SK-N-MC (cell line): ENCODE measurements around the gene IMPA2.

Experiments used
- EZH2 ChIP-seq: fragments of 200-600 bp; sonication (generic); IDR thresholded peaks from one replicate; pipeline ENCODE4 v1.6.1; 2017; ENCODE audit warnings: antibody characterized with exemption
- POLR2AphosphoS5 ChIP-seq: IDR thresholded peaks from 2 replicates; pipeline ENCODE4 v1.6.1; 2012; ENCODE audit warnings: mild to moderate bottlenecking, low read depth, low read length, borderline replicate concordance

- TF ChIP-seq POLR2AphosphoS5: no peak
- TF ChIP-seq EZH2: no peak
Observed at GRCh38 chr18:12068950-12069320, 87.6 kb downstream of the IMPA2 start.
